ENCODE measurements around the gene DEFB127.
"Not testable (repeated sequence)": the region's sequence is repeated elsewhere in the genome, so short reads cannot be mapped to it uniquely, and the experiment has no call there.

DEFB127 gene, protein sequence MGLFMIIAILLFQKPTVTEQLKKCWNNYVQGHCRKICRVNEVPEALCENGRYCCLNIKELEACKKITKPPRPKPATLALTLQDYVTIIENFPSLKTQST

GRCh38 chr20:157154-157553 is at the start of gene DEFB127:
Gene DEFB127 (plus strand): TSS chr20:157454. CDS start chr20:157545, 91 bp downstream.
- DNase-seq (ENCODE audit: low read depth): no peak

- no peak for DNase-seq (ENCODE audit: low read depth)
Measured at GRCh38 chr20:112396-112795, 44.9 kb upstream of the DEFB127 start.

DNA sequence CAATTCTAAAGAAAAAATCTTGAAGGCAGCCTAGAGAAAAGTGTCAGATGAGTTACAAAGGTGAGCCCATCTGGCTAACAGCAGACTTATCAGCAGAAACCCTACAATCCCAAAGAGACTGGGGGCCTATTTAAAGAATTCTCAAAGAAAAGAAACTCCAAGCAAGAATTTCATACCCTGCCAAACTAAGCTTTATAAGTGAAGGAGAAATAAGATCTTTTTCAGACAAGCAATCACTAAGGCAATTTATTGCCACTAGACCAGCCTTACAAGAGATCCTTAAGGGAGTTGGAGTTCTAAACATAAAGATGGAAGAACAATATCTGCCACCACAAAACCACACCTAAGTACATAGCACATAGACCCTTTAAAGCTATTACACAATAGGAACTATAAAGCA is 39.7 kb upstream of the DEFB127 start:
- no peak for DNase-seq (ENCODE audit: low read depth)

DNA sequence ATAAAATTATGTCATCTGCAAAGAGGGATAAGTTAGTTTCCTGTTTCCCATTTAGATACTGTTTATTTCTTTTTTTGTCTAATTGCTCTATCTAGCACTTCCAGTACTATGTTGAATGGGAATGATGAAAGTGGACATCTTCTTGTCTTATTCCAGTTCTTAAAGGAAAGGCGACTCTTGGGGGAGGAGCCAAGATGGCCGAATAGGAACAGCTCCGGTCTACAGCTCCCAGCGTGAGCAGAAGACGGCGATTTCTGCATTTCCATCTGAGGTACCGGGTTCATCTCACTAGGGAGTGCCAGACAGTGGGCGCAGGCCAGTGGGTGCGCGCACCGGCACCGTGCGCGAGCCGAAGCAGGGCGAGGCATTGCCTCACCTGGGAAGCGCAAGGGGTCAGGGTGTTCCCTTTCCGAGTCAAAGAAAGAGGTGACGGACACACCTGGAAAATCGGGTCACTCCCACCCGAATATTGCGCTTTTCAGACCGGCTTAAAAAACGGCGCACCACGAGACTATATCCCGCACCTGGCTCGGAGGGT is 27.4 kb upstream of the DEFB127 start:
- not testable (repeated sequence) for DNase-seq (ENCODE audit: low read depth)

- DNase-seq (ENCODE audit: low read depth): no peak
Measured at GRCh38 chr20:137668-138490, 19.4 kb upstream of the DEFB127 start.

GRCh38 chr20:142290-142689 is 15.0 kb upstream of the DEFB127 start, which contains the start of gene DEFB126:
Gene DEFB126 (plus strand): TSS chr20:142590. CDS start chr20:142629, 39 bp downstream.
- no peak for DNase-seq (ENCODE audit: low read depth)

DNA sequence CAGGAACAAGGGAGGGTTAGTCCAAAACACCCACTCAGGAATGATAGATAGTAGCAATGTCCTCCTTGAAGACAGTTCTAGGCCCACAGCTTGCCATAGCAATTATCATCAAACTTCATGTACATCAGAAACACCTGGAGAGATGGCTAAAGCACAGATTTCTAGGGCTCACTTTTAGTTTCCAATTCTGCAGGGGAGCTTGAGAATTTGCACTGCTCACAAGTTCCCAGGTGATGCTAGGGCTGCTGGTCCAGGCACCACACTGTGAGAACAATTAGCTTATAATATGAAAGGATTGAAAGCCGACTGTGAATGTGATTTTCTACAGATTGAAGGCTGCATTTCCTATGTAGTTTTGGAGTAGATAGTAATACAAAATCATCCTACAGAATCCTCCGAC is 11.4 kb upstream of the DEFB127 start:
- DNase-seq (ENCODE audit: low read depth): no peak

- DNase-seq (ENCODE audit: low read depth): no peak
Measured at GRCh38 chr20:152131-152530, 5.1 kb upstream of the DEFB127 start.

GRCh38 chr20:164618-165017 is 7.4 kb downstream of the DEFB127 start:
- no peak for DNase-seq (ENCODE audit: low read depth)

DNA sequence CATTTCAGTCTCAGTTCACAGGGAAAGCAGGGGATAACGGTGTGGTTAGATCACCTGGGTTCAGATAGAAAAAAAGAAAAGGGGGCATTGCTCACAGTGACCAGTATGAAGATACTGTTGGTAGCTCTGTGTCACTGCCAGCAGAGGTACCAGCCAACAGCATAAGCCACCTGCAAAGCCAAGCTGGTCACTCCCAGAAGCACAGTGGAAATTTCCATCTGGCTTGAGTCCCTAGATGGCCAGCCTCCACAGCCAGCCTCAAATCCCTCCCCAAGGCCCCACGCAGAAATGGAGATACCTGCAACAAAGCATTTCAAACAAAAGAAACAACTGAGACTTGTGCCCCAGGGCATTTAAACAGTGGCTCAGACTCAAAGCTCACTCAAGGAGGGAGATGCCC is 11.6 kb downstream of the DEFB127 start:
- DNase-seq (ENCODE audit: low read depth): no peak

- no peak for DNase-seq (ENCODE audit: low read depth)
Measured at GRCh38 chr20:184288-184687, 27.0 kb downstream of the DEFB127 start.

GRCh38 chr20:187733-188132 is 30.5 kb downstream of the DEFB127 start:
- DNase-seq (ENCODE audit: low read depth): no peak

GRCh38 chr20:189611-190010 is 32.4 kb downstream of the DEFB127 start, which contains the start of gene DEFB128:
Gene DEFB128 (minus strand): TSS chr20:189711. CDS start chr20:189623, 88 bp downstream.
- no peak for DNase-seq (ENCODE audit: low read depth)

DNA sequence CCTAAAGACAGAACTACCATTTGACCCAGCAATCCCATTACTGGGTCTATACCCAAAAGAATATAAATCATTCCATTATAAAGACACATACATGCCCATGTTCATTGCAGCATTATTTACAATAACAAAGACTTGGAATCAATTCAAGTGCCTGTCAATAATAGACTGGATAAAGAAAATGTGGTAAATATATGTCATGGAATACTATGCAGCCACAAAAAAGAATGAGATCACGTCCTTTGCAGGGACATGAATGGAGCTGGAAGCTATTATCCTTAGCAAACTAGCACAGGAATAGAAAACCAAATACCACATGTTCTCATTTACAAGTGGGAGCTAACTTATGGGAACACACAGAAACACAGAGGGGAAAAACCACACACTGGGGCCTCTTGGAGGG is 41.0 kb downstream of the DEFB127 start:
- DNase-seq (ENCODE audit: low read depth): no peak

- DNase-seq (ENCODE audit: low read depth): no peak
Measured at GRCh38 chr20:199996-200395, 42.7 kb downstream of the DEFB127 start.

DNA sequence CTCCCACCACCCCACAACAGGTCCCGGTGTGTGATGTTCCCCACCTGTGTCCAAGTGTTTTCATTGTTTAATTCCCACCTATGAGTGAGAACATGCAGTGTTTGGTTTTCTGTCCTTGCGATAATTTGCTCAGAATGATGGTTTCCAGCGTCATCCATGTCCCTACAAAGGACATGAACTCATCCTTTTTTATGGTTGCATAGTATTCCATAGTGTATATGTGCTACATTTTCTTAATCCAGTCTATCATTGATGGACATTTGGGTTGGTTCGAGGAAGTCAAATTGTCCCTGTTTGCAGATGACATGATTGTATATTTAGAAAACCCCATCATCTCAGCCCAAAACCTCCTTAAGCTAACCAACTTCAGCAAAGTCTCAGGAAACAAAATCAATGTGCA is 46.4 kb downstream of the DEFB127 start:
- not testable (repeated sequence) for DNase-seq (ENCODE audit: low read depth)

Measured in HS-27A (cell line).